K562 (cell line): ENCODE measurements around the gene MECP2. TPM values are rescaled to one million over a fixed set of nuclear protein-coding genes. Genes with fewer than 3 reads are reported as not detected.

ENCODE experiments used
- ATAC-seq: fragments of 200-7000 bp; cut with Tn5 transposase; 3 replicates; pipeline ENCODE4 v1.9.1; 2020; ENCODE audit warnings: moderate library complexity
- BruUV-seq: library from RNA; stranded (reverse); fragments of 400-500 nt; replicated peaks from 2 replicates; lab custom pipeline; 2021; lab: Mats Ljungman, UMichigan
- CTCF ChIA-PET: fragments of 300-600 bp; formaldehyde crosslinking; extraction: SDS; loops from one replicate; lab custom pipeline; 2021; ENCODE audit warnings: low intra/inter-chr PET ratio; lab: Yijun Ruan, JAX
- POLR2A ChIA-PET: fragments of 300-600, 350-650 bp; sonication (Branson Sonifier 250); formaldehyde crosslinking; extraction: SDS; loops from one replicate; lab custom pipeline; 2021; ENCODE audit warnings: antibody characterized with exemption, inconsistent platforms; lab: Yijun Ruan, JAX
- DNase-seq, 4 experiments: peaks; one replicate each; pipeline versions ENCODE4 v3.0.0 to v3.0.0-alpha.2; 2011 to 2018; ENCODE audit warnings: low spot score in 3 of 4, mixed read lengths in 3 of 4; ENCODE audit errors: extremely low read depth in 1 of 4
- FAIRE-seq: peaks from 2 replicates; lab custom pipeline; 2011; peaks lifted over from hg19 to GRCh38; lab: Jason Lieb, UNC
- H2AFZ ChIP-seq: 2 replicates; pipeline ENCODE4 v1.6.0; 2011; ENCODE audit warnings: low read depth, low read length, control low read depth, inconsistent platforms
- H3K27ac ChIP-seq: fragments of 200-600 bp; 3 replicates; pipeline ENCODE4 v1.8.0; 2011; ENCODE audit warnings: low read depth, mild to moderate bottlenecking, control low read depth, inconsistent platforms, low read length, moderate library complexity, mixed read lengths; ENCODE audit errors: extremely low read depth
- H3K27me3 ChIP-seq, 2 experiments: fragments of 300-600 bp in 1 of 2; 2 replicates in 1 of 2; 3 replicates in 1 of 2; pipeline versions ENCODE4 v1.6.0 to v1.8.0; 2011; ENCODE audit warnings: inconsistent platforms in 2 of 2, low read length in 2 of 2, mild to moderate bottlenecking in 1 of 2, mixed read lengths in 1 of 2, moderate library complexity in 1 of 2; ENCODE audit not compliant: control insufficient read depth in 2 of 2, insufficient read depth in 2 of 2
- H3K36me3 ChIP-seq: fragments of 300-600 bp; 3 replicates; pipeline ENCODE4 v1.8.0; 2011; ENCODE audit warnings: mild to moderate bottlenecking, low read length, inconsistent platforms; ENCODE audit not compliant: control insufficient read depth, insufficient read depth
- H3K4me1 ChIP-seq, 2 experiments: fragments of 200-600 bp in 1 of 2; replicated peaks in 1 of 2; 2 replicates in 1 of 2; 3 replicates in 1 of 2; pipeline versions ENCODE4 v1.5.1 to v1.8.0; 2011; ENCODE audit warnings: inconsistent platforms in 2 of 2, low read length in 2 of 2, mild to moderate bottlenecking in 1 of 2, mixed read lengths in 1 of 2, moderate library complexity in 1 of 2; ENCODE audit not compliant: control insufficient read depth in 2 of 2, insufficient read depth in 2 of 2
- H3K4me2 ChIP-seq: 2 replicates; pipeline ENCODE4 v1.6.1; 2011; ENCODE audit warnings: low read length, control low read depth, inconsistent platforms, mixed read lengths; ENCODE audit not compliant: insufficient read depth
- H3K4me3 ChIP-seq: fragments of 200-600 bp; sonication (generic), shearing (Covaris generic); 2 replicates; pipeline ENCODE4 v1.5.1; 2016; ENCODE audit warnings: control low read depth, inconsistent platforms
- H3K79me2 ChIP-seq: fragments of 200-600 bp; 3 replicates; pipeline ENCODE4 v1.8.0; 2011; ENCODE audit warnings: low read length, inconsistent platforms; ENCODE audit not compliant: control insufficient read depth, insufficient read depth
- H3K9ac ChIP-seq, 2 experiments: 2 replicates each; pipeline versions ENCODE4 v1.6.0 to v1.6.1; 2011; ENCODE audit warnings: low read depth in 2 of 2, low read length in 2 of 2, control low read depth in 1 of 2, inconsistent platforms in 1 of 2, mild to moderate bottlenecking in 1 of 2, mixed read lengths in 1 of 2; ENCODE audit not compliant: insufficient read depth in 1 of 2
- H3K9me1 ChIP-seq: one replicate; pipeline ENCODE4 v1.6.0; 2011; ENCODE audit warnings: inconsistent platforms, mild to moderate bottlenecking, low read length, moderate library complexity; ENCODE audit not compliant: control insufficient read depth, insufficient read depth
- H3K9me3 ChIP-seq: replicated peaks from 2 replicates; pipeline ENCODE4 v1.5.1; 2011; ENCODE audit warnings: low read depth, low read length, inconsistent platforms; ENCODE audit not compliant: control insufficient read depth, insufficient read depth
- H4K20me1 ChIP-seq: replicated peaks from 2 replicates; pipeline ENCODE4 v1.6.1; 2011; ENCODE audit warnings: low read length, inconsistent platforms, mixed read lengths; ENCODE audit not compliant: control insufficient read depth, insufficient read depth
- CREBBP ChIP-seq: IDR thresholded peaks from one replicate; pipeline ENCODE4 v1.6.1; 2012; ENCODE audit warnings: low read depth, mild to moderate bottlenecking, control low read depth, inconsistent platforms, low read length
- POLR2G ChIP-seq: fragments of 200-400 bp; formaldehyde crosslinking; IDR thresholded peaks from 2 replicates; pipeline ENCODE4 v1.6.1; 2017; ENCODE audit warnings: low read depth, mild to moderate bottlenecking, antibody characterized with exemption, low read length, moderate library complexity
- WGBS: fragments of 100-300 bp; shearing (Covaris generic); methylation state at CpG from one replicate; pipeline ENCODE4 v1.1.6; 2016; ENCODE audit warnings: low coverage, mixed read lengths; ENCODE audit not compliant: insufficient coverage; ENCODE audit errors: missing lambda C conversion rate; 5-methylcytosine and 5-hydroxymethylcytosine counted together
- in situ Hi-C: fragments of 300-500 bp; cut with MboI; formaldehyde crosslinking; loops from 4 replicates; pipeline ENCODE4 v1.15.0; 2018; ENCODE audit warnings: inconsistent platforms, mixed read lengths
- intact Hi-C: fragments of 100-400 bp; cut with micrococcal nuclease; formaldehyde crosslinking; loops from 2 replicates; pipeline ENCODE4 v1.14.2; 2022
- polyA plus RNA-seq, 8 experiments: library from polyadenylated mRNA; depleted of rRNA in 4 of 8; stranded (reverse) in 5 of 8; unstranded in 3 of 8; fragments of >200 nt; fragmentation: Nextera tagmentation in 2 of 8; fragmentation: Illumina TruSeq in 1 of 8; extraction: Ambion mirVana in 2 of 8; extraction: Trizol in 1 of 8; gene quantifications; 2 replicates each; pipeline versions ENCODE4 v1.2.1 to v1.2.3, GENCODE V29; 2011 to 2014; ENCODE audit warnings: inconsistent platforms in 1 of 8, missing spikeins in 1 of 8
- total RNA-seq, 7 experiments: library from RNA; depleted of rRNA in 6 of 7; stranded (reverse); fragments of >200 nt in 6 of 7; fragmentation: Illumina TruSeq in 2 of 7; extraction: Trizol in 2 of 7; gene quantifications; 2 replicates each; pipeline versions ENCODE4 v1.2.1 to v1.2.3, GENCODE V29; 2011 to 2021; ENCODE audit warnings: low replicate concordance in 1 of 7
- TF ChIP-seq, protein P1 (sequence below): fragments of 450-650 bp; formaldehyde crosslinking; IDR thresholded peaks from 2 replicates; pipeline ENCODE4 v1.4.0; 2020; ENCODE audit warnings: mild to moderate bottlenecking, moderate library complexity
- TF ChIP-seq, protein P2 (sequence below): sonication (generic); formaldehyde crosslinking; IDR thresholded peaks from 2 replicates; pipeline ENCODE4 v1.9.0; 2022; ENCODE audit warnings: mild to moderate bottlenecking, missing genetic modification reagents
- TF ChIP-seq, protein P3 (sequence below): sonication (generic); formaldehyde crosslinking; IDR thresholded peaks from 2 replicates; pipeline ENCODE4 v1.8.1; 2023; ENCODE audit warnings: mild to moderate bottlenecking, missing genetic modification reagents

The MECP2 gene
- total and polyA plus RNA-seq, 9 of the 15 experiments (the other 6 are each of a cell fraction or from before 2014, with no cell fraction given): 2.1 to 50.9 (median 30.5) TPM

DNA sequence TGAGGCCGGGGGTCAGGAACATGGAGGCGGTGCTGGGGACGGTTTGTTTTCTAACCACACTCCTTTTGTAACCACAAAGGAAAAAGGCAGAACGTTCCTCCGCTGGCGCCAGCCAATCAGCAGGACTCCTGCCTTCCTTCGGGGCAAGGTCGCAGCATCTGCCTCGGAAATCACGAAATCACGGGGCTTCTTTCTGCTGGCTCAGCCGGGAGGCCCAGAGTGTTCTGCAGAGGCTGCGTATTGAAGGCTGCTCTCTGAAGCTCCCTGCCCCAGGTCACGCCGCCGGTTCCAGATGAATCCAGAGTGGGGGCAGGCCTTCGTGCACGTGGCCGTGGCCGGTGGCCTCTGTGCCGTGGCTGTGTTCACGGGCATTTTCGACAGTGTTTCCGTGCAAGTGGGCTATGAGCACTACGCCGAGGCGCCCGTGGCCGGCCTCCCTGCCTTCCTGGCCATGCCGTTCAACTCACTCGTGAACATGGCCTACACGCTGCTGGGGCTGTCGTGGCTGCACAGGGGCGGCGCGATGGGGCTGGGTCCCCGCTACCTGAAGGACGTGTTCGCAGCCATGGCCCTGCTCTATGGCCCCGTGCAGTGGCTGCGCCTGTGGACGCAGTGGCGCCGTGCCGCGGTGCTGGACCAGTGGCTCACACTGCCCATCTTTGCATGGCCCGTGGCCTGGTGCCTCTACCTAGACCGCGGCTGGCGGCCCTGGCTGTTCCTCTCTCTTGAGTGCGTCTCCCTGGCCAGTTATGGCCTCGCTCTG, 115.6 kb downstream of the MECP2 start:
- CTCF ChIA-PET: no interaction called here
- Histone ChIP-seq H3K9me3 (no peaks in the 10 kb centered on the region), H3K27ac (no peak overlapping the region), H3K4me3 (no peak overlapping the region), H2AFZ (no peak overlapping the region), H3K4me1 (peaks cover 13 to 38% of the 10 kb centered on the region in 2 experiments), H4K20me1 (no peaks in the 10 kb centered on the region), H3K9ac (peak overlapping the region in 1 of 2 experiments; percentile 35; a peak in 2 of 4 replicates), H3K4me2 (no peak overlapping the region), H3K36me3 (no peaks in the 10 kb centered on the region), H3K27me3 (no peaks in the 10 kb centered on the region), H3K9me1 (peaks cover 1% of the 10 kb centered on the region), H3K79me2 (no peaks in the 10 kb centered on the region)
- intact Hi-C loops (no loop called here), in situ Hi-C loops (no loop called here)
- FAIRE-seq (no peak), ATAC-seq (no peak), DNase-seq (no peak)
- POLR2A ChIA-PET: interaction anchor here (2.5 kb wide), 1 partner anchor 10 kb away, joined by 16 read pairs; the partner anchor contains the start of genes HCFC1 and TMEM187
- no TSS peak for BruUV-seq
- TF ChIP-seq, protein P1, sequence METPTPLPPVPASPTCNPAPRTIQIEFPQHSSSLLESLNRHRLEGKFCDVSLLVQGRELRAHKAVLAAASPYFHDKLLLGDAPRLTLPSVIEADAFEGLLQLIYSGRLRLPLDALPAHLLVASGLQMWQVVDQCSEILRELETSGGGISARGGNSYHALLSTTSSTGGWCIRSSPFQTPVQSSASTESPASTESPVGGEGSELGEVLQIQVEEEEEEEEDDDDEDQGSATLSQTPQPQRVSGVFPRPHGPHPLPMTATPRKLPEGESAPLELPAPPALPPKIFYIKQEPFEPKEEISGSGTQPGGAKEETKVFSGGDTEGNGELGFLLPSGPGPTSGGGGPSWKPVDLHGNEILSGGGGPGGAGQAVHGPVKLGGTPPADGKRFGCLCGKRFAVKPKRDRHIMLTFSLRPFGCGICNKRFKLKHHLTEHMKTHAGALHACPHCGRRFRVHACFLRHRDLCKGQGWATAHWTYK (CRISPR knock-in tag): peak; percentile 83; the same call in 1 of the 2 replicates
- TF ChIP-seq, protein P2, sequence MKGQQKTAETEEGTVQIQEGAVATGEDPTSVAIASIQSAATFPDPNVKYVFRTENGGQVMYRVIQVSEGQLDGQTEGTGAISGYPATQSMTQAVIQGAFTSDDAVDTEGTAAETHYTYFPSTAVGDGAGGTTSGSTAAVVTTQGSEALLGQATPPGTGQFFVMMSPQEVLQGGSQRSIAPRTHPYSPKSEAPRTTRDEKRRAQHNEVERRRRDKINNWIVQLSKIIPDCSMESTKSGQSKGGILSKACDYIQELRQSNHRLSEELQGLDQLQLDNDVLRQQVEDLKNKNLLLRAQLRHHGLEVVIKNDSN (CRISPR knock-in tag): no peak
- TF ChIP-seq POLR2G: 0 out of 2 replicates have a peak, but pooled peaks have one; percentile 26
- TF ChIP-seq, protein P3, sequence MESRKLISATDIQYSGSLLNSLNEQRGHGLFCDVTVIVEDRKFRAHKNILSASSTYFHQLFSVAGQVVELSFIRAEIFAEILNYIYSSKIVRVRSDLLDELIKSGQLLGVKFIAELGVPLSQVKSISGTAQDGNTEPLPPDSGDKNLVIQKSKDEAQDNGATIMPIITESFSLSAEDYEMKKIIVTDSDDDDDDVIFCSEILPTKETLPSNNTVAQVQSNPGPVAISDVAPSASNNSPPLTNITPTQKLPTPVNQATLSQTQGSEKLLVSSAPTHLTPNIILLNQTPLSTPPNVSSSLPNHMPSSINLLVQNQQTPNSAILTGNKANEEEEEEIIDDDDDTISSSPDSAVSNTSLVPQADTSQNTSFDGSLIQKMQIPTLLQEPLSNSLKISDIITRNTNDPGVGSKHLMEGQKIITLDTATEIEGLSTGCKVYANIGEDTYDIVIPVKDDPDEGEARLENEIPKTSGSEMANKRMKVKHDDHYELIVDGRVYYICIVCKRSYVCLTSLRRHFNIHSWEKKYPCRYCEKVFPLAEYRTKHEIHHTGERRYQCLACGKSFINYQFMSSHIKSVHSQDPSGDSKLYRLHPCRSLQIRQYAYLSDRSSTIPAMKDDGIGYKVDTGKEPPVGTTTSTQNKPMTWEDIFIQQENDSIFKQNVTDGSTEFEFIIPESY (CRISPR knock-in tag): peak; percentile 85
- TF ChIP-seq CREBBP: no peak
- WGBS: 97% methylated on average over 14 of the region's 52 CpGs
